ENCODE data around the gene GRM7.

The GRM7 gene

GRCh38 chr3:7682822-7683229, 821.9 kb downstream of the GRM7 start:
- peak; percentile 19 for DNase-seq

- no peak for DNase-seq
These were observed 822.5 kb downstream of the GRM7 start for GRCh38 chr3:7683426-7683825.

GRCh38 chr3:7684182-7684715, 823.3 kb downstream of the GRM7 start:
- DNase-seq = no peak

- DNase-seq = no peak
These were observed 826.7 kb downstream of the GRM7 start for GRCh38 chr3:7687428-7688147.

GRCh38 chr3:7692866-7693265, 832.0 kb downstream of the GRM7 start:
- DNase-seq = no peak

GRCh38 chr3:7693976-7694375, 833.1 kb downstream of the GRM7 start:
- DNase-seq = no peak

GRCh38 chr3:7695049-7695448, 834.1 kb downstream of the GRM7 start:
- DNase-seq = no peak

- DNase-seq = no peak
These were observed 835.4 kb downstream of the GRM7 start for GRCh38 chr3:7696320-7696719.

GRCh38 chr3:7697548-7697947, 836.6 kb downstream of the GRM7 start:
- DNase-seq = no peak

- DNase-seq = no peak
These were observed 839.6 kb downstream of the GRM7 start for GRCh38 chr3:7700539-7700938.

- no peak for DNase-seq
These were observed 840.1 kb downstream of the GRM7 start for GRCh38 chr3:7700977-7701376.

GRCh38 chr3:7707187-7707586, 846.3 kb downstream of the GRM7 start:
- DNase-seq = no peak

GRCh38 chr3:7709376-7710082, 848.6 kb downstream of the GRM7 start:
- DNase-seq = no peak

- DNase-seq = no peak
These were observed 849.4 kb downstream of the GRM7 start for GRCh38 chr3:7710284-7710683.

- no peak for DNase-seq
These were observed 852.8 kb downstream of the GRM7 start for GRCh38 chr3:7713724-7714123.

- DNase-seq = no peak
These were observed 859.9 kb downstream of the GRM7 start for GRCh38 chr3:7720649-7721297.

- no peak for DNase-seq
These were observed 861.0 kb downstream of the GRM7 start for GRCh38 chr3:7721869-7722268.

GRCh38 chr3:7728566-7729519, 867.9 kb downstream of the GRM7 start:
- DNase-seq = no peak

GRCh38 chr3:7733933-7734332, 873.0 kb downstream of the GRM7 start:
- no peak for DNase-seq

- no peak for DNase-seq
These were observed 873.5 kb downstream of the GRM7 start for GRCh38 chr3:7734456-7734855.

GRCh38 chr3:7737263-7737662, 876.3 kb downstream of the GRM7 start:
- DNase-seq = no peak

GRCh38 chr3:7739754-7740153, 878.8 kb downstream of the GRM7 start:
- DNase-seq = no peak

- DNase-seq = no peak
These were observed 879.5 kb downstream of the GRM7 start for GRCh38 chr3:7740458-7740857.
